Measurements from ENCODE around the gene CLK1.

Gene CLK1

DNA sequence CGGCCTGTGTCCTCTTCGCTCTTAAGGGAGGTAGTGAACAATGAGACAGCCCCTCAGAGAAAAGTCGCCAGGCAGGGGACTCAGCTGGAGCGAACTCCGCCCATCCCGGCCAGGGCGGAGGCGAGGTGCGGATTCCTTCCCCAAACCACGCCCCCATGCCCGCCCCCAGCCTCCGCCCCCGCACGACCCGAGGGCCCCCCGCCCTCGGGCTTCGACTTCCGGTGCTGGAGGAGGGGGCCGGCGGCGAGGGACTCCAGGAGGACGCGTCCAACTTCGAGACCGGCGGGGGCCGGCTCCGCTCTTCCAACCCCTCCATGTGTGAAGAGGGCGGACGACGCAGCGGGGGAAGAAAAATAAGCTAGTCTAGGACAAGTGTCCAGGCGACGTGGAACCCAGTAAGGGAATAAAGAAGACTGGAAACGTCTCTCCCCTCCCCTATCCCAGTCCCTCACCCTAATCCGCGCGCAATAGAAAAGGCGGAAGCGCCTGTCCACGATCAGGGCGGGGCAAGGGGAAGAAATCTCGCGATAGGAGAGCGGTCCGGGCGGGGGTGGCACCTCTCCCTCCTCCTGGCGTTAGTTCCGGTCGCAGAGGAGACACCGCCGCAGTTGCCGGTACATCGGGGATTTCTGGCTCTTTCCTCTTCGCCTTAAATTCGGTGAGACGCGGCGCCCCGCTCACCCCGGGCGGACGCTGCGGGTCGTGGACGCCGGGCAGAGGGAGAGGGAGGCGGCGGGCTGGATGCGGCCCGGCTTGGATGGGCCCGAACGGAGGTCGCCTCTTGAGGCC lies 52.9 kb downstream of the CLK1 start, which contains the start of gene BZW1:
Gene BZW1 (plus strand): TSS at position 578 of the 789 bp plus-strand sequence. CDS start 1,308 bp downstream, outside the sequence.
- DNase-seq (ENCODE audit: low spot score), result peak; percentile 98

DNA sequence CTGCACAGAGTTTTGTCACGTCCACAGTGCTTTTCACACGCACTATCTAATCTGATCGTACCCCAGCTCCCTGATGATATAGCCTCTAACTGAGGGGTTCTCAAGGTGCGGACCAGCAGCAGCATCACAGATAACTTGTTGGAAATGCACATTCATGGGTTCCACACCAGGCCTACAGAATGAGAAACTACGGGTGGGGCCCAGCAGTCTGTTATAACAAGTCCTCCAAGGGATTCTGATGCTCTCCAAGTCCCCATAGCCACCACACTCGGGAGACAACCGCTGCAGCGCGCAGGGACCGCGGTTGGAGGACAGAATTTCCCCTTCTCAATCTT lies 53.5 kb downstream of the CLK1 start:
- DNase-seq (ENCODE audit: low spot score), result no peak

DNA sequence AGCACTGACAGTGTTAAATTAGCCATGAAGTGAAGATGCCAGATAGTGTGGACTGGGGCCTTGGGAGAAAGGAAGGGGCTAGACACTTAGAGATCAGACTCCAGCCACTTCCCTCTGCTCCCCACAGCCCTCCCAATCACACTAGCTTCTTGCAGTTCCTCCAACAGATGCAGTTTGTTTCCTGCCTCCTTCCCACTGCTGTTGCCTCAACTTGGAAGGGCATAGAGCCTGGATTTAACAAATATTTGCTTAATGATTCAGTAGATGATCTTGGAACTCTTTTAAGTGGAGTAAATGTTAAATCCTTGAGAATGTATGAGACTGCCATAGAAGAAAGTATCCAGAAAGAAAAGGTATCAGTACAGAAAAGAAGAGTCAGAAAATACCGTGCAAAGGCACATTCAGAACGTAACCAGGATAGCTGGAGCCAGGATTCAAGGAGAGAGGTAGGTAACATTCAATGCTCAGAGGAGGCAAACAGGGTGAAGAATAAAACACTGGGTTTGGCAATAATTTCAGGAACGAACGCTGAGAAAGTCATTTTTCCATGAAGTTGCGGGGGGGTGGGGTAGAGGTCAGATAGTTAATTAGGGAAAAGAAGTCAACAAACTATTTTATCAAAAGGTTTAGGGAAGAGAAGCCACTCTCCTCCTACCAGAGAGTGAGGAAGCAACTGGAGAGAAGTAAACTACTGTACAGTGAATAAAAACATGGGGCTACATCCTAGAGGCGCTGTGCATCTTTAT lies 54.0 kb downstream of the CLK1 start:
- DNase-seq (ENCODE audit: low spot score), result no peak

DNA sequence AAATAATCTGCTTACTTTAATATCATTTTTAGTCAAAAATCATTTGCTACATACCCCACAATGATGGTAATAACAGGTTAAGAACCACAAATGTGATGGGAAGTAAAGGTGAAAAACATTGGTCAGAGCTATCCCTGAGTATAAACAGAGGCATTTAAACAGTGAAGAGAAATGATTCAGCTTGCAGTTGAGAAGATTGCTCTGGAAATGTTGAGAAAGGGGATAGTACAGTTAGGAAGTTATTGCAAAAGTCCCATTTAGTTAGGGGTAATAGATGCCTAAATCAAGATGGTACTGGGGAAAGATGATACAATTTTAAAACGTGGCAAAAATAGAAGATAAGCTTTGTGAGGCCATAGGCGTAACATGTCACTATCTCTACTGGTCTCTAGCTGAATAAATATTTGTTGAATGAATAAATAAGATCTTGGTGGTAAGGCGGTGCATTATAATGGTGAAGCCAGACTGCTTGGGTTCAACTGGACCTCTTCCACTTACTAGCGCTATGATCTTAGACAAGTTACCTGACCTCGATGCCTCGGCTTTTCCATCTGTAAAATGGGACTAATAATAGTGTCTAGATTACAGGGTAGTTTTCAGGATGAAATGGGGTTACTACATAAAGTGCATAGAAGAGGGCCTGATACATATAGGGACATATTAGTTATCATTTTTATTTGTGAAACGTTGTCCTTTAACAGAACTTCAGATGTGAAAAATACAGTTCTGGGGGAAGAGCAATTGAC lies 54.8 kb downstream of the CLK1 start:
- no peak for DNase-seq (ENCODE audit: low spot score)
